ENCODE data around the gene LZTR1. TPM values are rescaled to one million over a fixed set of nuclear protein-coding genes. Genes with fewer than 3 reads are reported as not detected.

Gene LZTR1
- total RNA-seq, 2 experiments from 2014 or later: 29.1 to 34.5 TPM

DNA sequence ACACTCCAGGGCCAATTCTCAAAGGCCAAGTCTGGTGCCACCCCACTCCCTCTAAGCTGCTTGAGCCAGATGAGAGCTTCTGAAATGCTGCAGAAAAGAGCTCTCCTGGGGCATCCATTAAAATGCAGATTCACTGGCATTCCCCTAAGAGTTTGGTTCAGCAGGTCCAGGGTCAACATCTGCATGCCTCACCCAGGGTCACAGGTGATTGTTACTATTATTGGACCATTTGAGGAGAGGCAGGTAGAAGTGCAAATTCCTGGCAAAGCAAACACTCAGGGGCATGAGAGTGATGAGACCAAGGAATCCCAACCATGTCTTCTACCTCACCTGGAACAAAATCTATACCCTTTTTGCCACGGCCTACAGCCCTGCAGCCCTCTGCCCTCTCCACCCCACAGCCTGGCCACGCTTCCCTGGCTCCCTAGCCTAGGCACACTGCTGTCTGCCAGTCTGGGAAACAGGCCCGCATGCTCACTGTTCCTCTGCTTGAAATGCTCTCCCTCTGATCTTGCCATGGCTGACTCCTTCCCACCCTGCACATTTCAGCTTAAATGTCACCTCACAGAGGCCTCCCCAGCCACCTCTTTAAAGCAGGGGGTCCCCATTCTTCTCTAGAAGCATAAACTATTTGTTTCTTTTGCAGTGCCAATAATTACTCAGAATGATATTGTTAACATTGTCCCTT lies 28.5 kb downstream of the LZTR1 start:
- ChIA-PET CTCF (interaction anchor here (1.2 kb wide), 1 partner anchor 89 kb away, joined by 3 read pairs; no protein-coding TSS in a partner anchor), POLR2A (interaction anchor here (1.5 kb wide), 1 partner anchor 9 kb away, joined by 4 read pairs; no protein-coding TSS in a partner anchor)
- H3K27ac Mint-ChIP-seq: no peak overlapping the region
- DNase-seq: no peak
- TF ChIP-seq, protein P1, sequence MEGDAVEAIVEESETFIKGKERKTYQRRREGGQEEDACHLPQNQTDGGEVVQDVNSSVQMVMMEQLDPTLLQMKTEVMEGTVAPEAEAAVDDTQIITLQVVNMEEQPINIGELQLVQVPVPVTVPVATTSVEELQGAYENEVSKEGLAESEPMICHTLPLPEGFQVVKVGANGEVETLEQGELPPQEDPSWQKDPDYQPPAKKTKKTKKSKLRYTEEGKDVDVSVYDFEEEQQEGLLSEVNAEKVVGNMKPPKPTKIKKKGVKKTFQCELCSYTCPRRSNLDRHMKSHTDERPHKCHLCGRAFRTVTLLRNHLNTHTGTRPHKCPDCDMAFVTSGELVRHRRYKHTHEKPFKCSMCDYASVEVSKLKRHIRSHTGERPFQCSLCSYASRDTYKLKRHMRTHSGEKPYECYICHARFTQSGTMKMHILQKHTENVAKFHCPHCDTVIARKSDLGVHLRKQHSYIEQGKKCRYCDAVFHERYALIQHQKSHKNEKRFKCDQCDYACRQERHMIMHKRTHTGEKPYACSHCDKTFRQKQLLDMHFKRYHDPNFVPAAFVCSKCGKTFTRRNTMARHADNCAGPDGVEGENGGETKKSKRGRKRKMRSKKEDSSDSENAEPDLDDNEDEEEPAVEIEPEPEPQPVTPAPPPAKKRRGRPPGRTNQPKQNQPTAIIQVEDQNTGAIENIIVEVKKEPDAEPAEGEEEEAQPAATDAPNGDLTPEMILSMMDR (IDR thresholded peaks at IDR 0.05): no peak
- no peaks in the 10 kb centered on the region for H3K27me3 Mint-ChIP-seq
- no peak overlapping the region for H3K4me3 Mint-ChIP-seq
- H3K9me3 Mint-ChIP-seq: no peaks in the 10 kb centered on the region
- intact Hi-C loops (cut with micrococcal nuclease): no loop called here
- peaks cover 18% of the 10 kb centered on the region for H3K4me1 Mint-ChIP-seq (ENCODE audit: low read depth)
- no peaks in the 10 kb centered on the region for H3K36me3 Mint-ChIP-seq (ENCODE audit: low read depth)
- no peak for ATAC-seq

DNA sequence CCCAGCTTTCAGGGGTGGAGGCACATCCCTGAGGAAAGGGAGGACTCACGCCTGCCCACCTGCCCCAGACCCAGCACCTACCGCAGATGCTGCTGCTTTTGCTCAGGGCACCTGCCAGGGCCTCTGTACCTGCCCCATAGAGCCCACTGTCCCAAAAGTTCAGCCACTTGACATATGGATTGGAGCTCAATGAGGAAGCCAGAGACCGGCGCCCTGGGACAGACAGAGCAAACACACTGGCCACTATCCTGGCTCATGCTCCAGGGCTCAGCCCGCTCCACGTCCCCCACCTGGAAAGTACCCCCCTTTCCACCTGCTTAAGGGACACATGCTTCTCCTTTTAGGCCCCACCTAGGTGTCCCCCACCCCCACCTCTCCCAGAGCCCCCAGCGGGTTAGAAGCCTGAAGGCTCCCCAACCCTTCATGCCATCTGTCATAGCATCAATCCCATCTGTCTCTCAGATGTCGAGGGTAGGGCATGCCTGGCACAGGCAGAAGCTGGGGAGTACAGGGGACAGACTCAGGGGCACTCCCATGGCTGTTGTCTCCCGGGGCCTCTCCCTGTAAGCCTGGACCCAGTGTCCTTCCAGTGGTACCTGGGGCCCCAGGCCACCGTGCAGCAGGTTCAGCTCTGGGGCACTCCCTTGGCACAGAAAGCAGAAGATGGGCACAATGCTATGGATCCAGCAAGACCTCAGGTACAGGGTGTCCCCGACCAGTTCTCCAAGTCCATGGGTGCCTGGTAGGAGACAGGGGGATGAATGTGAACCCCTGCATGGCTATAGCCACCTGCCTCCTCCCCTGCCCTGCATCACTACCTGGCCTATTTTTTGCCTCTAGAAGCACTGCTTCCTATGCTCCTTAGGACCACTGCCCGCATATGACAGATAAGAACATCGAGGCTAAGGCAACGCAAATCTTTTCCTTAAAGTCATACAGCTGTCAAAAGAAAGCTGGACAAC lies 30.6 kb downstream of the LZTR1 start:
- Mint-ChIP-seq H3K27ac (no peak overlapping the region), H3K27me3 (no peaks in the 10 kb centered on the region), H3K9me3 (no peaks in the 10 kb centered on the region), H3K4me1 (ENCODE audit: low read depth) (peaks cover 19% of the 10 kb centered on the region), H3K36me3 (ENCODE audit: low read depth) (no peaks in the 10 kb centered on the region), H3K4me3 (peak overlapping the region; percentile 73)
- ChIA-PET CTCF (interaction anchor here (1.0 to 1.5 kb wide), 2 partner anchors 8 to 9 kb away, joined by 4 to 5 read pairs; no protein-coding TSS in a partner anchor), POLR2A (interaction anchor here (1.5 kb wide), 1 partner anchor 10 kb away, joined by 13 read pairs; the partner anchor contains the start of gene THAP7)
- TF ChIP-seq, protein P1 (IDR thresholded peaks at IDR 0.05): no peak
- no peak for DNase-seq
- ATAC-seq: no peak
- intact Hi-C loops (cut with micrococcal nuclease): no loop called here

DNA sequence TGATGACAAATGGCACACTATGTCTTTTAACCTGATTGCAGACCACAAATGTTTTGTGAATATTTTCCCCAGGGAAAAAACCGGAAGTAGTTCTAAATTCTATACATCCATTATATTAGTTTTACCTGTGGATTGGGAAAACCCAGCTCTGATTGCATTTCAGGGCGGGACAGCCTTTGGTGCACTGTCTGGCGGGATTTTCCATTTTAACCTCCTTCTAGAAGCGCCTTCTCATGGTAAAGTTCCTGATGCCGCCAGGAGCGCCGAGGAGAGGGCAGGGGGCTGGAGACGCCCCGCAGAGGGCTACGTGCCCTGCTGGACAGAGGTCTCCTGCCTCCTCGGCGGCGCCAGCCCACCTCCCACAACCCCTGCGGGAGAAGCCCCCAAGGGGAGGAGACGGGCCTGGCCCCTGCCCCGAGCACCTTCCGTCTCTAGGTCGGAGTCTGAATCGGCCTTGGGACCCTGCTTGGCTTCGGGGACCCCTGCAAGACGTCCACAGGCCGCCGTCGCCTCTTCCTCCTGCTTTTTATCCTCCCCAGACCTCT lies 31.6 kb downstream of the LZTR1 start:
- H3K27me3 Mint-ChIP-seq: no peaks in the 10 kb centered on the region
- peak overlapping the region; percentile 73 for H3K4me3 Mint-ChIP-seq
- H3K4me1 Mint-ChIP-seq (ENCODE audit: low read depth): peaks cover 19% of the 10 kb centered on the region
- TF ChIP-seq, protein P1 (IDR thresholded peaks at IDR 0.05): no peak
- H3K9me3 Mint-ChIP-seq: no peaks in the 10 kb centered on the region
- intact Hi-C loops (cut with micrococcal nuclease): no loop called here
- DNase-seq: no peak
- peak overlapping the region; percentile 75 for H3K27ac Mint-ChIP-seq
- CTCF ChIA-PET: interaction anchor here (1.0 kb wide), 1 partner anchor 10 kb away, joined by 5 read pairs; no protein-coding TSS in a partner anchor
- POLR2A ChIA-PET: interaction anchor here (0.9 to 1.5 kb wide), 2 partner anchors 11 to 32 kb away, joined by 4 to 13 read pairs; partner anchors contain the start of gene THAP7
- H3K36me3 Mint-ChIP-seq (ENCODE audit: low read depth): no peaks in the 10 kb centered on the region
- no peak for ATAC-seq

DNA sequence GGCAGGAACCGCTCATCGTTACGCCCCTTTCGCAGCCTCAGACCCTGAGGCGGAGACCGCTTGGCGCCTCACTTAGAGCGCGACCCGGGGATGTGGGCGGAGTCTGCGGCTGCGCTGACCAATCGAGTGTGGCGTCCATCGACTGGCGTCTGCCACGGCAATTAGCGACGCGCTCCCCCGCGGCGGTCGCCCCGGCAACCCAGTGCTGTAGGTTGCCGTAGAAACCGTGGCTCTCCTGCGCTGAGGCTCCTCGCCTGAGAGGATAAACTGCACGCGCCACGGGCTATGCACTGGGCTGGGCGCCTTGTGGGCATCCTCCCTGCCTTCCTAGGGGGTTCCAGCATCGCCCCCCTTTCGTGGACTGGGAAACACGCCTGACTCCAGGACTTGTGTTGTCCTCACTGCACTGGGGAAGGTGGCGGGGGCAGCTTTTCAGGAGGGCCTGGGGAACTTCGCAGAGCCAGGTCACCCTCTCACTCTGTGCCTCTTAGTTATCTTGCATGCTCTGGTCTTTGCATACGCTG lies 32.2 kb downstream of the LZTR1 start:
- ChIA-PET POLR2A (interaction anchor here (0.9 to 1.3 kb wide), 2 partner anchors 15 to 33 kb away, joined by 3 to 4 read pairs; no protein-coding TSS in a partner anchor), CTCF (interaction anchor here (1.0 kb wide), 1 partner anchor 11 kb away, joined by 5 read pairs; no protein-coding TSS in a partner anchor)
- intact Hi-C loops (cut with micrococcal nuclease): no loop called here
- Mint-ChIP-seq H3K27me3 (no peaks in the 10 kb centered on the region), H3K4me3 (peak overlapping the region; percentile 73), H3K9me3 (no peaks in the 10 kb centered on the region), H3K27ac (peak overlapping the region; percentile 75), H3K4me1 (ENCODE audit: low read depth) (peaks cover 19% of the 10 kb centered on the region), H3K36me3 (ENCODE audit: low read depth) (no peaks in the 10 kb centered on the region)
- peak; percentile 94 for DNase-seq
- peak; percentile 97 for ATAC-seq
- TF ChIP-seq, protein P1 (IDR thresholded peaks at IDR 0.05): no peak
